Ishikawa (cell line): ENCODE data around the gene COL21A1.

Experiments
- CEBPB ChIP-seq: IDR thresholded peaks from 2 replicates; pipeline ENCODE4 v1.6.1; 2012
- CREB1 ChIP-seq: IDR thresholded peaks from 2 replicates; pipeline ENCODE4 v1.6.1; 2012; ENCODE audit warnings: low read depth
- EGR1 ChIP-seq: IDR thresholded peaks from 2 replicates; pipeline ENCODE4 v1.6.1; 2012
- EP300 ChIP-seq: IDR thresholded peaks from 2 replicates; pipeline ENCODE4 v1.6.1; 2012; ENCODE audit warnings: borderline replicate concordance
- FOXM1 ChIP-seq: IDR thresholded peaks from 2 replicates; pipeline ENCODE4 v1.6.1; 2012; ENCODE audit warnings: low read depth, borderline replicate concordance
- NFIC ChIP-seq: IDR thresholded peaks from 2 replicates; pipeline ENCODE4 v1.6.1; 2012
- RAD21 ChIP-seq: IDR thresholded peaks from 2 replicates; pipeline ENCODE4 v1.6.1; 2012; ENCODE audit warnings: low read depth
- REST ChIP-seq: IDR thresholded peaks from 2 replicates; pipeline ENCODE4 v1.6.1; 2012; ENCODE audit warnings: low read depth, mild to moderate bottlenecking
- TAF1 ChIP-seq: IDR thresholded peaks from 2 replicates; pipeline ENCODE4 v1.6.1; 2012; ENCODE audit warnings: low read depth, mild to moderate bottlenecking
- TCF12 ChIP-seq: IDR thresholded peaks from 2 replicates; pipeline ENCODE4 v1.6.1; 2012; ENCODE audit warnings: low read depth
- TEAD4 ChIP-seq: IDR thresholded peaks from 2 replicates; pipeline ENCODE4 v1.6.1; 2012
- USF1 ChIP-seq: IDR thresholded peaks from 2 replicates; pipeline ENCODE4 v1.6.1; 2012
- YY1 ChIP-seq: IDR thresholded peaks from 2 replicates; pipeline ENCODE4 v1.6.1; 2012; ENCODE audit warnings: low read depth
- ZBTB7A ChIP-seq: IDR thresholded peaks from 2 replicates; pipeline ENCODE4 v1.6.1; 2012; ENCODE audit warnings: low read depth
- TF ChIP-seq, protein P1 (sequence below): IDR thresholded peaks from 2 replicates; pipeline ENCODE4 v1.6.1; 2012

COL21A1 gene

GRCh38 chr6:56288347-56288746 lies 41.0 kb upstream of the COL21A1 start:
- TF ChIP-seq, protein P1, sequence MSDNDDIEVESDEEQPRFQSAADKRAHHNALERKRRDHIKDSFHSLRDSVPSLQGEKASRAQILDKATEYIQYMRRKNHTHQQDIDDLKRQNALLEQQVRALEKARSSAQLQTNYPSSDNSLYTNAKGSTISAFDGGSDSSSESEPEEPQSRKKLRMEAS, result no peak
- TF ChIP-seq NFIC, result no peak
- no peak for TF ChIP-seq REST
- no peak for TF ChIP-seq CREB1
- TF ChIP-seq YY1, result no peak
- no peak for TF ChIP-seq USF1
- no peak for TF ChIP-seq TAF1
- no peak for TF ChIP-seq FOXM1
- no peak for TF ChIP-seq EP300

DNA sequence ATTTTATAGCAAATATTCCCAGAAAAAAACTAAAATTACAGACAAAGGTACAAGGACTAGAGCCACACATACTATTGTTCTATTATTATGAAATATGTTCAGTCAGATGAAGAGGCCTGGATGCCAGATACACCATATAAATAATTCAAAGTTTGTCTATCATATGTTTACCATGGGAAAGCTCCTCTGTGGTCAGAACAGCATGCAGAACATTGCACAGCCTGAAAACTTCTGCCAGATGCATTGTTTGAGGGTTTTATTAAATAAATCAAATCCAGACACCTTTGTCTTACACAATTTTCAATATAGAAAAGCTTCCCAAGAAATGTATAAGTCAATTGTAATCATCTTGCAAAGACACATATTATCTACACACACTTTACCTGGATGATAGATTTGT lies 35.0 kb upstream of the COL21A1 start:
- TF ChIP-seq EP300 (no peak), TEAD4 (no peak), USF1 (no peak)

DNA sequence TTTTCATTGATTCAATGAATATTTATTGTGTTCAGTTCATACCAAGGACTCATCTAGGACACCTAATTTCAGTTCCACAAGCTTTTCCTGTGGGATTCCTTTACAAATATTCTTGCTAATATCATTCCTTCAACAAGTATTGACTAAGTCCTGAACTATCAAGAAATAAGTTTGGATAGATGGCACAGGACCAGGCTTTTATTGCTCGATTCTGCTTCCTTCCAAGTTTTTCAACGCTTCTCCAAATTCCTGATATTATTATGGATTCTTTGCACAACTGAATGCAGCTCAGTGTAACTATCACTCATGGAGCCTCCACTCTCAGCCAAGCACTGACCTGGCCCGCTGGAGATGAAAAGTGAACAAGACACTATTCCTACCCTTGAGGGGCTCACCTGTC lies 32.7 kb upstream of the COL21A1 start:
- TF ChIP-seq CREB1 (no peak), FOXM1 (no peak), EGR1 (no peak), USF1 (no peak), YY1 (no peak), ZBTB7A (no peak), TEAD4 (no peak), EP300 (no peak), TCF12 (no peak), CEBPB (no peak), REST (no peak), RAD21 (no peak), TAF1 (no peak), NFIC (no peak)
- TF ChIP-seq, protein P1, result no peak

DNA sequence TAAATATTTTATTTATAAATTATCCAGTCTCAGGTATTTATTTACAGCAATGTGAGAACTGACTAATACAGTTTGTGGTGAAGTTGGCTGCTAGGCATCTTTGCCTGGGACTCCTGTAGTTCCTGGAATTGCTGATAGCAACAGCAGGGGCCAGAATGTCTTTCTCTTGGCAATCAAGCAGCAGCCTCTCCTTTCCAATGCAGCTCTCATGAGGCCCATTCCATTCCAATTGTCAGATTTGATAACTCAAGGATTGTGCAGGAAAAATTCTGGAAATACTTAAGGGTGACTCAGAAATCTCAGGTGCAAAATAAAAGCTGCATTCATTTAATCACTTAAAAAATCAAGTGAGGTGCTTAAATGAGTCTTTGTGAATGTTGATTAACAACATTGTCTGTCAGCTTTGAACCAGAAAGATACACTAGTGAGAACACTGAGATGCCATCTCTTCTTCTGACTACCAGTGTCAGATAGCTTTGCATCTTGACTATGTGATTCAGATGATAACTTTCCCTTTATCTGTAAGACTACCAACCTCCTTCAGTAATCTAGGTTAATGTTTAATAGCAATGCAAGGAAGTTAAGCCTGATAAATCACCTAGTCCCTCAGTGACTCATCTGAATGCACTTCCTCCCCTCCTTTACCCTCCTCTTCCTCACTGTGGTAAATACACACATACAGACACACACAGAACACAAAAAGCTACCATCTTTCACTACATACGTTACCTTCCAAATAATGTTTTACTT lies 32.1 kb upstream of the COL21A1 start:
- no peak for TF ChIP-seq NFIC
- TF ChIP-seq EGR1, result no peak

DNA sequence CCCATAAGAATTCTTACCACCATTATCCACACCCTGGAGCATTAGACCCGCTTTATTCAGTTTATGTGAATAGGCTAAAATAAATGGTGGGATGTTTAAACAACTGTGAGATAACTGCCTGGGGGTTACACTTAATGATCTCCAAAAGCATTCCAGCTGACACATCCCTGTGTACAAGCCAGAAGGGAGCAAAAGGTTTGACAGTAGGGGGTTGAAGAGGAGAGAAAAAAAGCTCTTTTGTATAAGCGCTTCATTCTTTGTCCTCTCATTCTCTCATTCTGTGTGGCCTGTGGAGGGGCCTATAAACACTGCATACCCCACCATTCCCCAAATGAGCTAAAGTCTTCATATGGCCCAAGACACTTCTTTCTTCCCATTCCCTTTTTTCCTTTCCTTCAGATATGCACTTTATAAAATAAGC lies 30.8 kb upstream of the COL21A1 start:
- TF ChIP-seq TAF1, result no peak
- TF ChIP-seq CREB1, result no peak
- TF ChIP-seq YY1, result no peak
- TF ChIP-seq USF1, result no peak
- no peak for TF ChIP-seq FOXM1
- TF ChIP-seq, protein P1, result no peak
- TF ChIP-seq ZBTB7A, result no peak
- TF ChIP-seq EGR1, result no peak
- TF ChIP-seq RAD21, result no peak
- no peak for TF ChIP-seq EP300
- TF ChIP-seq TEAD4, result no peak
- no peak for TF ChIP-seq TCF12
- no peak for TF ChIP-seq REST
